HepG2 (cell line): ENCODE data around the gene MEGF11. TPM values are rescaled to one million over a fixed set of nuclear protein-coding genes. Genes with fewer than 3 reads are reported as not detected.
A peak's percentile ranks its signal among the peaks of the same experiment; 100 is the strongest.

ENCODE experiments used
- ATAD3A ChIP-seq: sonication (generic); formaldehyde crosslinking; IDR thresholded peaks from 2 replicates; pipeline ENCODE4 v1.4.0; 2020; ENCODE audit warnings: missing genetic modification reagents
- BCLAF1 ChIP-seq: fragments of 450-650 bp; IDR thresholded peaks from 2 replicates; pipeline ENCODE4 v1.6.1; 2017; ENCODE audit warnings: mild to moderate bottlenecking
- ERF ChIP-seq: IDR thresholded peaks from 2 replicates; pipeline ENCODE4 v1.6.1; 2018; ENCODE audit warnings: missing biosample characterization, missing genetic modification reagents
- FOXA3 ChIP-seq: IDR thresholded peaks from 2 replicates; pipeline ENCODE4 v1.6.1; 2016; ENCODE audit warnings: missing genetic modification reagents, missing compliant biosample characterization
- KMT2B ChIP-seq: IDR thresholded peaks from 2 replicates; pipeline ENCODE4 v1.6.1; 2016; ENCODE audit warnings: missing genetic modification reagents, missing compliant biosample characterization
- MIER2 ChIP-seq: IDR thresholded peaks from 2 replicates; pipeline ENCODE4 v1.6.1; 2016; ENCODE audit warnings: missing biosample characterization, missing genetic modification reagents
- MTA3 ChIP-seq: sonication (generic); formaldehyde crosslinking; IDR thresholded peaks from 2 replicates; pipeline ENCODE4 v1.4.0; 2020; ENCODE audit warnings: missing genetic modification reagents
- MZF1 ChIP-seq: sonication (generic); formaldehyde crosslinking; IDR thresholded peaks from 2 replicates; pipeline ENCODE4 v1.8.1; 2023; ENCODE audit warnings: mild to moderate bottlenecking, missing genetic modification reagents, borderline replicate concordance
- NAIF1 ChIP-seq: sonication (generic); formaldehyde crosslinking; IDR thresholded peaks from 2 replicates; pipeline ENCODE4 v1.5.0; 2020; ENCODE audit warnings: mild to moderate bottlenecking, missing genetic modification reagents, borderline replicate concordance
- SUZ12 ChIP-seq: fragments of 150-350 bp; IDR thresholded peaks from 2 replicates; pipeline ENCODE4 v1.6.1; 2014; ENCODE audit warnings: low read depth, low read length
- TBX3 ChIP-seq: fragments of 450-650 bp; IDR thresholded peaks from 2 replicates; pipeline ENCODE4 v1.6.1; 2017; ENCODE audit warnings: antibody characterized with exemption, mild to moderate bottlenecking, inconsistent platforms, borderline replicate concordance
- TEF ChIP-seq: sonication (generic); formaldehyde crosslinking; IDR thresholded peaks from 2 replicates; pipeline ENCODE4 v1.5.0; 2020; ENCODE audit warnings: missing genetic modification reagents
- TSC22D2 ChIP-seq: sonication (generic); formaldehyde crosslinking; IDR thresholded peaks from 2 replicates; pipeline ENCODE4 v1.5.1; 2020; ENCODE audit warnings: missing genetic modification reagents, mild to moderate bottlenecking, borderline replicate concordance
- ZBTB25 ChIP-seq: IDR thresholded peaks from 2 replicates; pipeline ENCODE4 v1.6.1; 2018; ENCODE audit warnings: missing genetic modification reagents
- ZFP36 ChIP-seq: fragments of 150-350 bp; IDR thresholded peaks from 2 replicates; pipeline ENCODE4 v1.6.1; 2018; ENCODE audit warnings: borderline replicate concordance, low read length, low read depth; ENCODE audit not compliant: partially characterized antibody
- ZMYM2 ChIP-seq: sonication (generic); formaldehyde crosslinking; IDR thresholded peaks from 2 replicates; pipeline ENCODE4 v1.8.0; 2022; ENCODE audit warnings: mild to moderate bottlenecking, missing genetic modification reagents
- ZNF484 ChIP-seq: sonication (generic); formaldehyde crosslinking; IDR thresholded peaks from 2 replicates; pipeline ENCODE4 v1.5.1; 2020; ENCODE audit warnings: mild to moderate bottlenecking, low read depth, missing genetic modification reagents, borderline replicate concordance
- ZNF704 ChIP-seq: sonication (generic); formaldehyde crosslinking; IDR thresholded peaks from 2 replicates; pipeline ENCODE4 v1.8.1; 2023; ENCODE audit warnings: mild to moderate bottlenecking, inconsistent platforms, moderate library complexity, missing genetic modification reagents, borderline replicate concordance
- ZSCAN31 ChIP-seq: sonication (generic); formaldehyde crosslinking; IDR thresholded peaks from 2 replicates; pipeline ENCODE4 v1.5.0; 2020; ENCODE audit warnings: low read depth, mild to moderate bottlenecking, missing genetic modification reagents
- polyA plus RNA-seq, 8 experiments: library from polyadenylated mRNA; depleted of rRNA in 3 of 8; stranded (reverse) in 7 of 8; unstranded in 1 of 8; fragments of >200 nt; fragmentation: Illumina TruSeq in 4 of 8; extraction: Trizol in 4 of 8; gene quantifications; 2 replicates each; pipeline versions ENCODE4 v1.2.1 to v1.2.3, GENCODE V29; 2011 to 2016; ENCODE audit warnings: low read depth in 4 of 8, missing spikeins in 1 of 8, mixed read lengths in 1 of 8; ENCODE audit not compliant: insufficient read depth in 1 of 8
- total RNA-seq, 5 experiments: library from RNA; depleted of rRNA; stranded (reverse); fragments of >200 nt; fragmentation: Illumina TruSeq; extraction: Trizol; gene quantifications; 2 replicates each; pipeline ENCODE4 v1.2.3, GENCODE V29; 2016; ENCODE audit warnings: low read depth in 1 of 5
- TF ChIP-seq, protein P1 (sequence below): sonication (generic); formaldehyde crosslinking; IDR thresholded peaks from 2 replicates; pipeline ENCODE4 v1.4.0; 2020; ENCODE audit warnings: missing genetic modification reagents

MEGF11 gene
- total and polyA plus RNA-seq, 2 of the 13 experiments (the other 11 are each of a cell fraction or from before 2014, with no cell fraction given), result not detected

- TF ChIP-seq ZNF704 (CRISPR knock-in tag) (peak; percentile 18; the same call in 1 of the 2 replicates), ZNF484 (CRISPR knock-in tag) (no peak), ZBTB25 (no peak), MTA3 (CRISPR knock-in tag) (no peak), TEF (CRISPR knock-in tag) (no peak), ERF (peak; percentile 59), TSC22D2 (CRISPR knock-in tag) (no peak), SUZ12 (no peak), ZFP36 (no peak), TBX3 (no peak), FOXA3 (CRISPR knock-in tag) (no peak; the same call in none of the 2 replicates), ZSCAN31 (CRISPR knock-in tag) (peak; percentile 82; the same call in 1 of the 2 replicates), ATAD3A (CRISPR knock-in tag) (no peak), KMT2B (CRISPR knock-in tag) (peak; percentile 99), NAIF1 (CRISPR knock-in tag) (no peak), BCLAF1 (no peak), MZF1 (CRISPR knock-in tag) (no peak), MIER2 (CRISPR knock-in tag) (no peak), ZMYM2 (CRISPR knock-in tag) (no peak)
- TF ChIP-seq, protein P1, sequence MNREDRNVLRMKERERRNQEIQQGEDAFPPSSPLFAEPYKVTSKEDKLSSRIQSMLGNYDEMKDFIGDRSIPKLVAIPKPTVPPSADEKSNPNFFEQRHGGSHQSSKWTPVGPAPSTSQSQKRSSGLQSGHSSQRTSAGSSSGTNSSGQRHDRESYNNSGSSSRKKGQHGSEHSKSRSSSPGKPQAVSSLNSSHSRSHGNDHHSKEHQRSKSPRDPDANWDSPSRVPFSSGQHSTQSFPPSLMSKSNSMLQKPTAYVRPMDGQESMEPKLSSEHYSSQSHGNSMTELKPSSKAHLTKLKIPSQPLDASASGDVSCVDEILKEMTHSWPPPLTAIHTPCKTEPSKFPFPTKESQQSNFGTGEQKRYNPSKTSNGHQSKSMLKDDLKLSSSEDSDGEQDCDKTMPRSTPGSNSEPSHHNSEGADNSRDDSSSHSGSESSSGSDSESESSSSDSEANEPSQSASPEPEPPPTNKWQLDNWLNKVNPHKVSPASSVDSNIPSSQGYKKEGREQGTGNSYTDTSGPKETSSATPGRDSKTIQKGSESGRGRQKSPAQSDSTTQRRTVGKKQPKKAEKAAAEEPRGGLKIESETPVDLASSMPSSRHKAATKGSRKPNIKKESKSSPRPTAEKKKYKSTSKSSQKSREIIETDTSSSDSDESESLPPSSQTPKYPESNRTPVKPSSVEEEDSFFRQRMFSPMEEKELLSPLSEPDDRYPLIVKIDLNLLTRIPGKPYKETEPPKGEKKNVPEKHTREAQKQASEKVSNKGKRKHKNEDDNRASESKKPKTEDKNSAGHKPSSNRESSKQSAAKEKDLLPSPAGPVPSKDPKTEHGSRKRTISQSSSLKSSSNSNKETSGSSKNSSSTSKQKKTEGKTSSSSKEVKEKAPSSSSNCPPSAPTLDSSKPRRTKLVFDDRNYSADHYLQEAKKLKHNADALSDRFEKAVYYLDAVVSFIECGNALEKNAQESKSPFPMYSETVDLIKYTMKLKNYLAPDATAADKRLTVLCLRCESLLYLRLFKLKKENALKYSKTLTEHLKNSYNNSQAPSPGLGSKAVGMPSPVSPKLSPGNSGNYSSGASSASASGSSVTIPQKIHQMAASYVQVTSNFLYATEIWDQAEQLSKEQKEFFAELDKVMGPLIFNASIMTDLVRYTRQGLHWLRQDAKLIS (CRISPR knock-in tag), result no peak
These were observed 384.2 kb downstream of the MEGF11 start, which contains the start of gene RAB11A (continued) for GRCh38 chr15:65869126-65869953.
